Stimulated activated CD8-positive, alpha-beta memory T cell treated with anti-CD3 and anti-CD28 coated beads, Interleukin-4, amount 100 ng/mL, for 48 hours (primary cell): ENCODE results near the gene SCO1.
A peak's percentile ranks its signal among the peaks of the same experiment; 100 is the strongest.
"Not testable (repeated sequence)": the region's sequence is repeated elsewhere in the genome, so short reads cannot be mapped to it uniquely, and the experiment has no call there.

Experiments
- DNase-seq: peaks from one replicate; pipeline ENCODE4 v3.0.0-alpha.2; 2020

The SCO1 gene

GRCh38 chr17:10697092-10698081 is at the start of gene SCO1, which contains the start of gene ADPRM:
Gene SCO1, minus strand, starts transcription at chr17:10697533. Its CDS starts 26 bp downstream, at chr17:10697507.
Gene ADPRM, plus strand, starts transcription at chr17:10697594. Its CDS starts 7,333 bp downstream, at chr17:10704927.
- DNase-seq: peak; percentile 93

GRCh38 chr17:10745231-10745630 is 47.9 kb upstream of the SCO1 start:
- DNase-seq: no peak

GRCh38 chr17:10744501-10745000 is 47.2 kb upstream of the SCO1 start:
- DNase-seq: no peak

- no peak for DNase-seq
These were observed 46.1 kb upstream of the SCO1 start for GRCh38 chr17:10743316-10744009.

- DNase-seq: no peak
These were observed 45.1 kb upstream of the SCO1 start for GRCh38 chr17:10742431-10742830.

- no peak for DNase-seq
These were observed 44.2 kb upstream of the SCO1 start for GRCh38 chr17:10741416-10742135.

- no peak for DNase-seq
These were observed 42.1 kb upstream of the SCO1 start for GRCh38 chr17:10739386-10739785.

- no peak for DNase-seq
These were observed 41.4 kb upstream of the SCO1 start for GRCh38 chr17:10738521-10739258.

GRCh38 chr17:10737736-10738135 is 40.4 kb upstream of the SCO1 start:
- no peak for DNase-seq

GRCh38 chr17:10737168-10737622 is 39.9 kb upstream of the SCO1 start:
- DNase-seq: peak; percentile 45

- DNase-seq: no peak
These were observed 38.5 kb upstream of the SCO1 start for GRCh38 chr17:10735821-10736220.

- DNase-seq: no peak
These were observed 37.9 kb upstream of the SCO1 start for GRCh38 chr17:10735251-10735650.

GRCh38 chr17:10733666-10734065 is 36.3 kb upstream of the SCO1 start:
- no peak for DNase-seq

GRCh38 chr17:10732121-10732520 is 34.8 kb upstream of the SCO1 start:
- not testable (repeated sequence) for DNase-seq

- DNase-seq: no peak
These were observed 34.1 kb upstream of the SCO1 start for GRCh38 chr17:10731408-10731879.

GRCh38 chr17:10730247-10730646 is 32.9 kb upstream of the SCO1 start:
- DNase-seq: peak; percentile 37

- peak; percentile 54 for DNase-seq
These were observed 32.2 kb upstream of the SCO1 start, which contains the start of gene TMEM220 for GRCh38 chr17:10729334-10730193. Gene TMEM220, minus strand, starts transcription at chr17:10730023. Its CDS starts 172 bp downstream, at chr17:10729851.

GRCh38 chr17:10728331-10728892 is 31.1 kb upstream of the SCO1 start:
- no peak for DNase-seq

- peak; percentile 34 for DNase-seq
These were observed 29.9 kb upstream of the SCO1 start for GRCh38 chr17:10727192-10727591.

- DNase-seq: no peak
These were observed 28.9 kb upstream of the SCO1 start for GRCh38 chr17:10726196-10726595.
